UCSD-AML1 (cell line): ENCODE results near the gene GPR137.
"Not testable (repeated sequence)": the region's sequence is repeated elsewhere in the genome, so short reads cannot be mapped to it uniquely, and the experiment has no call there.

Experiments
- DNase-seq: peaks from one replicate; lab custom pipeline; 2025; ENCODE audit not compliant: unreplicated experiment; lab: John Stamatoyannopoulos, UW

The GPR137 gene

DNA sequence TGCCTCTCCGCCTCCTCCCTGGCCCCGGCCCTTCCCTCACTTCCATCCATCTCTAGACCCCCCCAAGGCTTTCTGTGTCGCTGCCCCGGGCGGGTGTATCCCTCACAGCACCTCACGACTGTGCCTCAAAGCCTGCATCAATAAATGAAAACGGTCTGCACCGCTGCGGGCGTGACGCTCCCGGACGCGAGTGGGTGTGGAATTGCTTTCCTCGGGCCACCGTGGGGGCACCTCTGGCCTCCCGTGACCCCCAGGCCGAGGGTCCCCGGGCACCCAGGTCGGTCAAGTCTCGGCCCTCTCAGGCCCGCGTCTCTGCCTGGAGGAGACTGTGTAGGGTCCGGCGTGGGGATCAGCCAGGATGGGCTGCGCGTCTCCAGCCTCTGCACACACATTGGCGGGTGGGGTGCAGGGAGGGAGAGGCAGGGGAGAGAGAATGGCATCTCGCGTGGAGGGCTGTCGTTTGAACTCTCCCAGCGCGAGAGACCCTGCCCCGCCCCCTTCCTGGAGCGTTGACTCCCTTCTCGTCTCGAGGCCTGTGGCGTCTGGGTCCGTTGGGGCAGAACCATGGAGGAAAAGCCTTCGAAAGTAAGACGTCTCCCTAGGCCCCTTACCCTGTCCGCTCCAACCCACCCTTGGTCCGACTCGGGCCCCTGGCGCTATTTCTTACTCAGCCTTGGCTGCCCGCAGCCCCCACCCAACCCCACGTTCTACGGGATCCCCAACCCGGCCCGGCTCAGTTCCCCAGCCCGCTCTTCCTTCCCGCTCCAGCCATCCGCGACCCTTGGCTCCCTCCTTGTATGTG lies 14.4 kb downstream of the GPR137 start, which contains the start of gene CATSPERZ:
TSS of gene CATSPERZ (plus strand) at position 512 of the 802 bp plus-strand sequence. CDS start at position 565, 53 bp downstream.
- peak; percentile 39 for DNase-seq

DNA sequence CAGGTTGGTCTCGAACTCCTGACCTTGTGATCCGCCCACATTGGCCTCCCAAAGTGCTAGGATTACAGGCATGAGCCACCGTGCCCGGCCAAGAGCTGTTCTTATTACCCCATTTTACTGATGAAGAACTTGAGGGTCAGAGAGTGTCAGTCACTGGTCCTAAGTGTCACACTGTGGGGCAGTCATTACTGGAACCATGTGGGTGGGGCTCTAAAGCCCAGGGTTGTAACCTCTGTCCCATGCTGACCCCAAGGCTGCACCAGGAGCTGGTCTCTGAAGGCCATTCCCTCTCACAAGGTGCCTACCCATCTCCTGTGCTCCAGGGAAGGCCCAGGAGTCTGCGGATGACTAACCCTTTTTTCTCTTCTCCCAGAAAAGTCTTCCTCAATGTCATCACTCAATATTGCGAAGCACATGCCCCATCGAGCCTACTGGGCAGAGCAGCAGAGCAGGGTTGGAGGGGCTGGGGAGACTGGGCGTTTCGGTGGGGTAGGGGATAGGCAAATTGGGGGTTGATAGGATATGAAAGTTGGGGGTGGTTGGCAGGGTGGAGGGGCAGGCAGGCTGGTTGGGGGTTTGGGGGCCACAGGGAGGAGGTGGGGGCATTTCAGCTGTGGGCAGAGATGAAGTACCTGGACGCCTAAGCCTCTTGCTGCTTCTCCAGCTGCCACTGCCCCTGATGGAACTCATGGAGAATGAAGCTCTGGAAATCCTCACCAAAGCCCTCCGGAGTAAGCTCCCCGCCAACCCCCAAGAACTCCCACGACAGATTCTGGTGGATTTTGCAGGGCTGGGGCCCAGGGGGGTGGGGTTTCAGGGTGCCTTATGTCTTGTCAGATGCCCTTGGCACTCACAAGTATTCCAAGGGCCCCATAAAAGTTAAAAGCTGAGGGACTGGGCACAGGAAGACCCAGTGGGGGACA lies 17.7 kb downstream of the GPR137 start:
- DNase-seq, result no peak

DNA sequence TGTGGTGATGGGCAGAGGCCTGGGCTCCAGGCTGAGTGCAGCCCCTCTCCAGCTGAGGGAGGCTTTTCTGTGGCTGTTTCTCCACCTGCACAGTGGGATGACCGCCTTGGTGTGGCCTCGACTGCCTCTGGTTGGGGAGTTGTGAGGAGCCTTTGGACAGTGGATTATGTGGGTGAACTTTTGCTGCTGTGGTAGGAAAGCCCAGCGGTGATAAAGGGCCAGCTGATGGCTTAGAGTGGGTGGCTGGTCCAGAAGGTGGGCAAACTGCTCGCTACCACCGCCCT lies 18.3 kb downstream of the GPR137 start:
- DNase-seq, result no peak

DNA sequence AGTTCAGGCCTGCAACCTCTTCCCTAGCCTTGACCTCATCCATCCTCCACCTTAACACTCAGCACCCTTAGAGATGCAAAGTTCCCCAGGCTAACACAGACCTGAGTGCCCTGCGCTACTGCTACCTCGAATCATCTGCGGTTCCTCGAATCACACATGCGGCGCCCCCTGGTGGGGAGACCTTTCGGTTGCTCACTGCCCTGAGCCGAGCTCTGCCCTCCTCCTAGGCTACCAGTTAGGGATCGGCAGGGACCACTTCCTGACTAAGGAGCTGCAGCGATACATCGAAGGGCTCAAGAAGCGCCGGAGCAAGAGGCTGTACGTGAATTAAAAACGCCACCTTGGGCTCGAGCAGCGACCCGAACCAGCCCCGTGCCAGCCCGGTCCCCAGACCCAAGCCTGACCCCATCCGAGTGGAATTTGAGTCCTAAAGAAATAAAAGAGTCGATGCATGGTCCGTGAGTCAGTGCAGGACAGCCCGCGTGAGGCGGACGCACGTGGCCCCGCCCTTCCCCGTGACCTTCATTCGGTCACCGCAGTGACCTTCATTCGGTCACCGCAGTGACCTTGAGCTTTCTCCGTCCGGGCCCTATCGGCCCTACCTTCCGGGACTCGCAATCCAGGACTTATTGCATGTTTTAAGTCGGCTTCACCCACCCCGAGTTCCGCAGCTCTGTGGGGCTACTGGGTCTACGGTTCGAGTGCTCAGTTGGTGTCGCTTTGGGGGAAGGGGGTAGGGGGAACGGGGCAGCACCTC lies 18.8 kb downstream of the GPR137 start:
- peak; percentile 93 for DNase-seq

DNA sequence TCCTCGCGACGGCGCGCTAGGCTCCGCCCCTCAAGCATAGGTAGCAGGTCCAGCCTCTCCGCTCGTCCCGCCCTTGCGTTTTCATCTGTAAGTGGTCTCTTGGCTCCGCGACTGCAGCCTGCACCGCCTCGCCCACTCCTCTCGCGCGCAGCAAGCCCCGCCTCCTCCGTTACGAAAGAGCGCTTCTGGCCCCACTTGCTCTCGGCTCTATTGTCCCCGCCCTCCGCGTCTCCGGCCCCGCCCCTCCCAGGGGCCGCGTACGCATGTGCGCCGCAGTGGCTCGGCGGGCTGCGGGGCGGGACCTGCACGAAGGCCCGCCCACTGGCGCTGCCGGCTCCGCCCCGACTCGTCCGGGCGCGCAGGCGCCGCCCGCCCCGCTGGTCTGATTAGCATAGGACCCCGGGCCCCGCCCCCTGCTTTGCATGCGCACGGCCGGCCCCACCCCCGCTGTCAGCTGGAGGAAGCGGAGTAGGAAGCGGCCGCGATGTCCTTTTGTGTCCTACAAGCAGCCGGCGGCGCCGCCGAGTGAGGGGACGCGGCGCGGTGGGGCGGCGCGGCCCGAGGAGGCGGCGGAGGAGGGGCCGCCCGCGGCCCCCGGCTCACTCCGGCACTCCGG lies 19.5 kb downstream of the GPR137 start, which contains the start of gene ESRRA:
TSS of gene ESRRA (plus strand) at position 450 of the 616 bp plus-strand sequence. CDS start 1,656 bp downstream, outside the sequence.
- peak; percentile 100 for DNase-seq

GRCh38 chr11:64305691-64306562 lies 20.3 kb downstream of the GPR137 start:
- DNase-seq, result peak; percentile 83

GRCh38 chr11:64306563-64306875 lies 20.9 kb downstream of the GPR137 start:
- no peak for DNase-seq

DNA sequence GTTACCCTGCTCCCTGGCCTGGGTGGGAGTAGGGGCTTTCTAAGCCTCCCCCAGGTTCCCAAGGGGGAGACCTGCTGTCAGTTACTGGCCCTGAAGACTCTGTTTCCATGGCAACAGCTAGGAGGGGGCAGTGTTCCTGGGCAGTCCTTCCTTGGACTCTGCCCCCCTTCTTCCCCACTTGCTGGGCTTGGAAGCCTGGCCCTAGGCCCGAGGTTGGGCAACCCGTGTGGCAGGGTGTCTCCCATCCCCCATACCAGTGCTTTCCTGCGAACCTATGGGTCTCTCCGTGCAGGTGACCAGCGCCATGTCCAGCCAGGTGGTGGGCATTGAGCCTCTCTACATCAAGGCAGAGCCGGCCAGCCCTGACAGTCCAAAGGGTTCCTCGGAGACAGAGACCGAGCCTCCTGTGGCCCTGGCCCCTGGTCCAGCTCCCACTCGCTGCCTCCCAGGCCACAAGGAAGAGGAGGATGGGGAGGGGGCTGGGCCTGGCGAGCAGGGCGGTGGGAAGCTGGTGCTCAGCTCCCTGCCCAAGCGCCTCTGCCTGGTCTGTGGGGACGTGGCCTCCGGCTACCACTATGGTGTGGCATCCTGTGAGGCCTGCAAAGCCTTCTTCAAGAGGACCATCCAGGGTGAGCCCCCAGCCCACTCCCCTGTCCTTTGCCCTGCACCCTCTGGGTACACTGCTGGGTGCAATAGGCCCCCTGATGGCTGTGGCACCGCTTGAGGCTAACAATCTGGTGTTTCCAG lies 21.4 kb downstream of the GPR137 start:
- DNase-seq, result no peak

DNA sequence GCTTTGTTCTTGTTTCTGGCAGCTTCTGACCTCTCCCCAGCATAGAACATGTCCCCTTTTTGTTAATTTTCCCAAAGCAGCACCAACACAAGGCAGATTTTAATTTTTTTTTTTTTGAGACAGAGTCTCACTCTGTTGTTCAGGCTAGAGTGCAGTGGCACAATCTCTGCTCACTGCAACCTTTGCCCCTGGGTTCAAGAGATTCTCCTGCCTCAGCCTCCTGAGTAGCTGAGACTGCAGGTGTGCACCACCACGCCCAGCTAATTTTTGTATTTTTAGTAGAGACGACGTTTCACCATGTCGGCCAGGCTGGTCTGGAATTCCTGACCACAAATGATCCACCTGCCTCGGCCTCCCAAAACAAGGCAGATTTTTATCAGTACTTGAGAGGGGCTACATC lies 22.1 kb downstream of the GPR137 start:
- DNase-seq, result not testable (repeated sequence)

- DNase-seq, result no peak
These were observed 27.3 kb downstream of the GPR137 start for GRCh38 chr11:64312947-64313346.

GRCh38 chr11:64313491-64314145 lies 28.0 kb downstream of the GPR137 start:
- no peak for DNase-seq

DNA sequence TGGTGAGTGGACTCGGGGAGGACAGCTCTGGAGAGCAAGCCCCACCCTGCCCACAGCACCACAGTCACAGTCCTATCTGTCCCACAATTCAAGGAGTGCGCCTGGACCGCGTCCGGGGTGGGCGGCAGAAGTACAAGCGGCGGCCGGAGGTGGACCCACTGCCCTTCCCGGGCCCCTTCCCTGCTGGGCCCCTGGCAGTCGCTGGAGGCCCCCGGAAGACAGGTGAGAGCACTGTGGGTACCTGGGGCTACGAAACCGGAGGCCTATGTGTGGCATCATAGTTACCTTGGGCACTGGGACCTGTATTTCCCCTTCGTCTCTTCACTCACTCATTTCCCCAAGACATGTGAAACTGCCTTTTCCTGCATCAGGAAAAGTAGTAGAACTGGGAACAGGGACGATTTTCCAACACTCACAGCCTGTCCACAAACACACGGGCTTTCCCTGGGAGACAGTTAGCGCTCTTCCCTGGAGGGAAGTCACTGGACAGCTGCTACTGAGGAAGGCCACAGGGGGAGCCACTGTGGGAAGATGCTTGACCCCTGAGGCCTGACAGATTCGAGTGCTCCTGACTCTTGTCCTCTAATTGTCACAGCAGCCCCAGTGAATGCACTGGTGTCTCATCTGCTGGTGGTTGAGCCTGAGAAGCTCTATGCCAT lies 28.6 kb downstream of the GPR137 start:
- no peak for DNase-seq

DNA sequence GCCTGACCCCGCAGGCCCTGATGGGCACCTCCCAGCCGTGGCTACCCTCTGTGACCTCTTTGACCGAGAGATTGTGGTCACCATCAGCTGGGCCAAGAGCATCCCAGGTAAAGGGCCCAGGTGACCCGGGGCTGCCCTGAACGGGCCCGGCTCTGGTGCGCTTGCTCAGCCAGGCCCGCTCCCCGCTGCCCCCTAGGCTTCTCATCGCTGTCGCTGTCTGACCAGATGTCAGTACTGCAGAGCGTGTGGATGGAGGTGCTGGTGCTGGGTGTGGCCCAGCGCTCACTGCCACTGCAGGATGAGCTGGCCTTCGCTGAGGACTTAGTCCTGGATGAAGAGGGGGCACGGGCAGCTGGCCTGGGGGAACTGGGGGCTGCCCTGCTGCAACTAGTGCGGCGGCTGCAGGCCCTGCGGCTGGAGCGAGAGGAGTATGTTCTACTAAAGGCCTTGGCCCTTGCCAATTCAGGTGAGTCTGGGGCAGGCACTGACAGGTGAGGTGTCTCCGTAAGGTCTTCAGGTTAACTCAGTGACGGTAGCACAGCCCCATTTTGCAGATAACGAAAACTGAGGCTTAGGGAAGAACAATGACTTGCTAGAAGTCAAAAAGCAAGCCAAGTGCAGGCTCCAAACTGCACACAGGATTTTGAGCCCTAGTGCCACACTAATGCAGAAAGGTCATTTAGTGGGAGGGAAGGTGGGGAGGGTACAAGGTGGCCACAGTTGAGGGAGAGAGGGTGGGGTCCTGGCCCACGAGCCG lies 29.3 kb downstream of the GPR137 start:
- no peak for DNase-seq

- DNase-seq, result not testable (repeated sequence)
These were observed 30.2 kb downstream of the GPR137 start for GRCh38 chr11:64315667-64316526.

- no peak for DNase-seq
These were observed 31.1 kb downstream of the GPR137 start for GRCh38 chr11:64316672-64317324.

GRCh38 chr11:64317325-64317960 lies 31.8 kb downstream of the GPR137 start, which contains the start of gene TRMT112:
Gene TRMT112 (minus strand): TSS chr11:64317559. CDS start chr11:64317526, 33 bp downstream.
- DNase-seq, result peak; percentile 93
